HepG2 (cell line): ENCODE results near the gene TCEA3. TPM values are rescaled to one million over a fixed set of nuclear protein-coding genes. Genes with fewer than 3 reads are reported as not detected.

Source experiments
- AHR ChIP-seq: IDR thresholded peaks from 2 replicates; pipeline ENCODE4 v1.6.1; 2018; ENCODE audit warnings: missing genetic modification reagents, missing compliant biosample characterization
- ESRRA ChIP-seq: sonication (generic); formaldehyde crosslinking; IDR thresholded peaks from 2 replicates; pipeline ENCODE4 v1.5.1; 2020; ENCODE audit warnings: mild to moderate bottlenecking, low read depth, missing genetic modification reagents
- FOXO1 ChIP-seq: sonication (generic); formaldehyde crosslinking; IDR thresholded peaks from 2 replicates; pipeline ENCODE4 v1.4.0; 2020; ENCODE audit warnings: missing genetic modification reagents
- HCFC1 ChIP-seq: fragments of 150-350 bp; IDR thresholded peaks from 2 replicates; pipeline ENCODE4 v1.6.1; 2014; ENCODE audit warnings: low read depth, low read length
- MIER2 ChIP-seq: IDR thresholded peaks from 2 replicates; pipeline ENCODE4 v1.6.1; 2016; ENCODE audit warnings: missing biosample characterization, missing genetic modification reagents
- MXI1 ChIP-seq: IDR thresholded peaks from 3 replicates; pipeline ENCODE4 v1.6.1; 2012; ENCODE audit warnings: low read depth, low read length, inconsistent platforms, borderline replicate concordance
- NBN ChIP-seq: fragments of 450-650 bp; conservative IDR thresholded peaks from 2 replicates; pipeline ENCODE4 v1.6.1; 2017
- NFYC ChIP-seq: IDR thresholded peaks from 2 replicates; pipeline ENCODE4 v1.6.1; 2016; ENCODE audit warnings: missing genetic modification reagents, missing compliant biosample characterization
- PCBP1 ChIP-seq: fragments of 200-400 bp; formaldehyde crosslinking; IDR thresholded peaks from 2 replicates; pipeline ENCODE4 v1.6.1; 2017; ENCODE audit warnings: mild to moderate bottlenecking, low read depth, low read length, borderline replicate concordance
- RBM39 ChIP-seq: fragments of 200-400 bp; formaldehyde crosslinking; IDR thresholded peaks from one replicate; pipeline ENCODE4 v1.6.1; 2018; ENCODE audit warnings: antibody characterized with exemption, mild to moderate bottlenecking, low read depth, low read length; ENCODE audit not compliant: poor library complexity, severe bottlenecking
- SRY ChIP-seq: sonication (generic); formaldehyde crosslinking; IDR thresholded peaks from 2 replicates; pipeline ENCODE4 v1.8.0; 2022; ENCODE audit warnings: mild to moderate bottlenecking, missing genetic modification reagents
- ZNF138 ChIP-seq: sonication (generic); formaldehyde crosslinking; IDR thresholded peaks from 2 replicates; pipeline ENCODE4 v1.5.0; 2020; ENCODE audit warnings: mild to moderate bottlenecking, low read depth, missing genetic modification reagents
- ZNF143 ChIP-seq: sonication (generic); formaldehyde crosslinking; IDR thresholded peaks from 2 replicates; pipeline ENCODE4 v1.4.0; 2020; ENCODE audit warnings: missing genetic modification reagents
- ZNF230 ChIP-seq: sonication (generic); formaldehyde crosslinking; IDR thresholded peaks from 2 replicates; pipeline ENCODE4 v1.4.0; 2020; ENCODE audit warnings: mild to moderate bottlenecking, missing genetic modification reagents
- ZNF256 ChIP-seq: sonication (generic); formaldehyde crosslinking; conservative IDR thresholded peaks from 2 replicates; pipeline ENCODE4 v1.4.0; 2020; ENCODE audit warnings: missing genetic modification reagents
- ZNF263 ChIP-seq: sonication (generic); formaldehyde crosslinking; IDR thresholded peaks from 2 replicates; pipeline ENCODE4 v1.4.0; 2020; ENCODE audit warnings: missing genetic modification reagents
- ZNF3 ChIP-seq: IDR thresholded peaks from 2 replicates; pipeline ENCODE4 v1.7.0; 2017; ENCODE audit warnings: inconsistent platforms
- ZNF431 ChIP-seq: sonication (generic); formaldehyde crosslinking; IDR thresholded peaks from 2 replicates; pipeline ENCODE4 v1.9.0; 2022; ENCODE audit warnings: missing genetic modification reagents, low read depth, mild to moderate bottlenecking, borderline replicate concordance
- ZNF484 ChIP-seq: sonication (generic); formaldehyde crosslinking; IDR thresholded peaks from 2 replicates; pipeline ENCODE4 v1.5.1; 2020; ENCODE audit warnings: mild to moderate bottlenecking, low read depth, missing genetic modification reagents, borderline replicate concordance
- ZNF558 ChIP-seq: sonication (generic); formaldehyde crosslinking; IDR thresholded peaks from 2 replicates; pipeline ENCODE4 v1.9.0; 2022; ENCODE audit warnings: mild to moderate bottlenecking, missing genetic modification reagents, borderline replicate concordance
- ZSCAN21 ChIP-seq: sonication (generic); formaldehyde crosslinking; IDR thresholded peaks from 2 replicates; pipeline ENCODE4 v1.8.0; 2022; ENCODE audit warnings: mild to moderate bottlenecking, missing genetic modification reagents, moderate library complexity, borderline replicate concordance
- polyA plus RNA-seq, 8 experiments: library from polyadenylated mRNA; depleted of rRNA in 3 of 8; stranded (reverse) in 7 of 8; unstranded in 1 of 8; fragments of >200 nt; fragmentation: Illumina TruSeq in 4 of 8; extraction: Trizol in 4 of 8; gene quantifications; 2 replicates each; pipeline versions ENCODE4 v1.2.1 to v1.2.3, GENCODE V29; 2011 to 2016; ENCODE audit warnings: low read depth in 4 of 8, missing spikeins in 1 of 8, mixed read lengths in 1 of 8; ENCODE audit not compliant: insufficient read depth in 1 of 8
- total RNA-seq, 5 experiments: library from RNA; depleted of rRNA; stranded (reverse); fragments of >200 nt; fragmentation: Illumina TruSeq; extraction: Trizol; gene quantifications; 2 replicates each; pipeline ENCODE4 v1.2.3, GENCODE V29; 2016; ENCODE audit warnings: low read depth in 1 of 5
- TF ChIP-seq, protein P1 (sequence below): sonication (generic); formaldehyde crosslinking; IDR thresholded peaks from 2 replicates; pipeline ENCODE4 v1.5.0; 2020; ENCODE audit warnings: mild to moderate bottlenecking, missing genetic modification reagents, borderline replicate concordance
- TF ChIP-seq, protein P2 (sequence below), 2 experiments: sonication (generic) in 1 of 2; formaldehyde crosslinking in 1 of 2; IDR thresholded peaks; 2 replicates each; pipeline versions ENCODE4 v1.4.0 to v1.6.1; 2018 to 2020; ENCODE audit warnings: missing genetic modification reagents in 2 of 2, borderline replicate concordance in 1 of 2, low read depth in 1 of 2, mild to moderate bottlenecking in 1 of 2, missing biosample characterization in 1 of 2

Gene TCEA3
- total and polyA plus RNA-seq, 2 of the 13 experiments (the other 11 are each of a cell fraction or from before 2014, with no cell fraction given), result 55.5 to 84.6 TPM

DNA sequence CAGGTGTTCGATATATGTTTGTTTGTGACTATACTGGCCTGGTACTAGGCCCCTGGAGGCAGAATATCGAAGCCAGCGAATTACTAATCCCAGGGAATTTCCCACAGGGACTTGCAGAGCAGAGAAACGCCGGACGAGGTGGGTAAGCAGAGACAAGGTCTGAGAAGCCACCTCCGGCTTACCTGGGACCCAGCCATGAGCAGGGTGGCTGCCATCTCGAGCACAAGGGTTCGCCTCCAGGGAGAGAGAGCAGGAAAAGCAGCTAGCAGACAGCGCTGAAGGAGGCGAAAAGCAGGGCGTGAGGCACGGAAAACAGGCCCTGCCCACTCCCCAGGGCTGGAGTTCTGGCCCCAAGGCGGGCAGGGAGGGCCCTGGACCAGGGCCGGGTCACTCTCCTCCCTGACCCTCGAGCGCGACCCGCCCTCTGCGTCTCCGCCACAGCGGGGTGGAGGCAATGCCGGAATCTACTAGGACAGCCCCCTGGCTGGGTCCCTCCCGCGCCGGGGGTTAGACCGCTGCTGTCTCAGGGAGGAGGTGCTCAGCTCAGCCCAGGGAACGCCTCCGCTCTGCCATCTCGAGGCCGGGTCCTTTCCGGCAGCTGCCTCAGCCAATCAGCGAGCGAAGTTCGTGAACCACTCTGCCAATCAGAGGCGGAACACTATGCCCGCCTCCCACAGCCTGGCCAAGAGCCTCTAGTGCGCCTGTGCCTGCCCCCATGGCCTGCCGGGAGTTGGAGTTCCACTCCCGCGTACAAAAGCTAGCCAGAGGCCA is 56.6 kb downstream of the TCEA3 start (continued):
- TF ChIP-seq, protein P1, sequence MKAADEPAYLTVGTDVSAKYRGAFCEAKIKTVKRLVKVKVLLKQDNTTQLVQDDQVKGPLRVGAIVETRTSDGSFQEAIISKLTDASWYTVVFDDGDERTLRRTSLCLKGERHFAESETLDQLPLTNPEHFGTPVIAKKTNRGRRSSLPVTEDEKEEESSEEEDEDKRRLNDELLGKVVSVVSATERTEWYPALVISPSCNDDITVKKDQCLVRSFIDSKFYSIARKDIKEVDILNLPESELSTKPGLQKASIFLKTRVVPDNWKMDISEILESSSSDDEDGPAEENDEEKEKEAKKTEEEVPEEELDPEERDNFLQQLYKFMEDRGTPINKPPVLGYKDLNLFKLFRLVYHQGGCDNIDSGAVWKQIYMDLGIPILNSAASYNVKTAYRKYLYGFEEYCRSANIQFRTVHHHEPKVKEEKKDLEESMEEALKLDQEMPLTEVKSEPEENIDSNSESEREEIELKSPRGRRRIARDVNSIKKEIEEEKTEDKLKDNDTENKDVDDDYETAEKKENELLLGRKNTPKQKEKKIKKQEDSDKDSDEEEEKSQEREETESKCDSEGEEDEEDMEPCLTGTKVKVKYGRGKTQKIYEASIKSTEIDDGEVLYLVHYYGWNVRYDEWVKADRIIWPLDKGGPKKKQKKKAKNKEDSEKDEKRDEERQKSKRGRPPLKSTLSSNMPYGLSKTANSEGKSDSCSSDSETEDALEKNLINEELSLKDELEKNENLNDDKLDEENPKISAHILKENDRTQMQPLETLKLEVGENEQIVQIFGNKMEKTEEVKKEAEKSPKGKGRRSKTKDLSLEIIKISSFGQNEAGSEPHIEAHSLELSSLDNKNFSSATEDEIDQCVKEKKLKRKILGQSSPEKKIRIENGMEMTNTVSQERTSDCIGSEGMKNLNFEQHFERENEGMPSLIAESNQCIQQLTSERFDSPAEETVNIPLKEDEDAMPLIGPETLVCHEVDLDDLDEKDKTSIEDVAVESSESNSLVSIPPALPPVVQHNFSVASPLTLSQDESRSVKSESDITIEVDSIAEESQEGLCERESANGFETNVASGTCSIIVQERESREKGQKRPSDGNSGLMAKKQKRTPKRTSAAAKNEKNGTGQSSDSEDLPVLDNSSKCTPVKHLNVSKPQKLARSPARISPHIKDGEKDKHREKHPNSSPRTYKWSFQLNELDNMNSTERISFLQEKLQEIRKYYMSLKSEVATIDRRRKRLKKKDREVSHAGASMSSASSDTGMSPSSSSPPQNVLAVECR (CRISPR knock-in tag), result peak; percentile 82; the same call in 1 of the 2 replicates
- TF ChIP-seq ZNF138 (CRISPR knock-in tag) (no peak), ZNF431 (CRISPR knock-in tag) (no peak), PCBP1 (no peak; the same call in 1 of the 2 replicates), ZNF484 (CRISPR knock-in tag) (no peak), ZNF263 (no peak), ZNF256 (CRISPR knock-in tag) (0 out of 2 replicates have a peak, but pooled peaks have one; percentile 62), NBN (no peak), SRY (CRISPR knock-in tag) (peak; percentile 74; the same call in 1 of the 2 replicates), ZNF558 (CRISPR knock-in tag) (no peak), RBM39 (peak; percentile 10), AHR (CRISPR knock-in tag) (0 out of 2 replicates have a peak, but pooled peaks have one; percentile 3), MXI1 (peak; percentile 88; the same call in 1 of the 3 replicates), ZSCAN21 (CRISPR knock-in tag) (no peak; the same call in 1 of the 2 replicates), HCFC1 (peak; percentile 84), FOXO1 (CRISPR knock-in tag) (no peak; the same call in 1 of the 2 replicates), ZNF143 (CRISPR knock-in tag) (peak; percentile 88; the same call in 1 of the 2 replicates), ESRRA (CRISPR knock-in tag) (0 out of 2 replicates have a peak, but pooled peaks have one; percentile 35), NFYC (peak; percentile 98), ZNF3 (CRISPR knock-in tag) (no peak; the same call in 1 of the 2 replicates), MIER2 (CRISPR knock-in tag) (no peak; the same call in 1 of the 2 replicates), ZNF230 (CRISPR knock-in tag) (0 out of 2 replicates have a peak, but pooled peaks have one; percentile 11)
- TF ChIP-seq, protein P2, sequence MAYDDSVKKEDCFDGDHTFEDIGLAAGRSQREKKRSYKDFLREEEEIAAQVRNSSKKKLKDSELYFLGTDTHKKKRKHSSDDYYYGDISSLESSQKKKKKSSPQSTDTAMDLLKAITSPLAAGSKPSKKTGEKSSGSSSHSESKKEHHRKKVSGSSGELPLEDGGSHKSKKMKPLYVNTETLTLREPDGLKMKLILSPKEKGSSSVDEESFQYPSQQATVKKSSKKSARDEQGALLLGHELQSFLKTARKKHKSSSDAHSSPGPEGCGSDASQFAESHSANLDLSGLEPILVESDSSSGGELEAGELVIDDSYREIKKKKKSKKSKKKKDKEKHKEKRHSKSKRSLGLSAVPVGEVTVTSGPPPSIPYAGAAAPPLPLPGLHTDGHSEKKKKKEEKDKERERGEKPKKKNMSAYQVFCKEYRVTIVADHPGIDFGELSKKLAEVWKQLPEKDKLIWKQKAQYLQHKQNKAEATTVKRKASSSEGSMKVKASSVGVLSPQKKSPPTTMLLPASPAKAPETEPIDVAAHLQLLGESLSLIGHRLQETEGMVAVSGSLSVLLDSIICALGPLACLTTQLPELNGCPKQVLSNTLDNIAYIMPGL (CRISPR knock-in tag; IDR thresholded peaks at IDR 0.05; ENCODE audit: borderline replicate concordance in 1 of 2, low read depth in 1 of 2), result peak in 1 of 2 experiments; percentile 62; a peak in 3 of 4 replicates
